ENCODE data around the gene SYNPO2.
"Not testable (repeated sequence)": the region's sequence is repeated elsewhere in the genome, so short reads cannot be mapped to it uniquely, and the experiment has no call there.

Gene SYNPO2

DNA sequence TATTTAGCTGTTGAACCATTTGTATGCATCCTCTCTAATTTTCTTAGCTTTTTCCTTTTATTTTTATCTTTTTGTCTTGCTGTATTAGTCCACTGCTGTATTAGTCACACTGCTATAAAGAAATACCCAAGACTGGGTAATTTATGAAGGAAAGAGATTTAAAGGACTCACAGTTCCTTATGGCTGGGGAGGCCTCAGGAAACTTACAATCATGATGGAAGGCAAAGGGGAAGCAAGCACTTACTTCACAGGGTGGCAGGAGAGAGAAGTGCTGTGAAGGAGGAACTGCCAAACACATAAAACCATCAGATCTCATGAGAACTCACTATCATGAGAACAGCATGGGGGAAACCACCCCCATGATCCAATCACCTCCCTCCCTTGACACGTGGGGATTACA lies 114.3 kb downstream of the SYNPO2 start:
- DNase-seq, result not testable (repeated sequence)

DNA sequence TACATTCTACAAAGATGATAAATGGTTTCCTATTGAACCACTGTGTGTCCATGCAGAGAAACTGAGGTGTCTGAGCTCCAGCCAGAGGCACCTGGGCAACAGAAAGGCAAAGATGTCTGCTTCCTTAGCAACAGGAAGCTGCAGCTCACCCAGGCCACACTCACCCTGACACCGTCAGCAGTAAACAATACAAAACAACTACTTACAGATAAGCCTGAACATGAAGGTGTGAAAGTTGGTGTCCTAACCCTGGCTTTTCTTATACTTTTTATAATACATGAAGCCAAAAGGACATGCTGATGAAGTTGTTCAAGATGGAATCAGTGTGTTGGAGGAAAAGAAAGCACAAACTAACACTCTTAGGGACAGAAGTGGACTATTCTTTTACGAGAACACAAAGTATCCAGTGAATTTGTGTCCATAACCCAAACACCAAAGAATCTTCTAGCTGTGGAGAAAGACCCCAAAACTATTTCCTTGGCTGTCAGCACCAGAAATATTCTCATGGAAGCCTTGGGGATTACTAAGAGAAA lies 117.3 kb downstream of the SYNPO2 start:
- no peak for DNase-seq

DNA sequence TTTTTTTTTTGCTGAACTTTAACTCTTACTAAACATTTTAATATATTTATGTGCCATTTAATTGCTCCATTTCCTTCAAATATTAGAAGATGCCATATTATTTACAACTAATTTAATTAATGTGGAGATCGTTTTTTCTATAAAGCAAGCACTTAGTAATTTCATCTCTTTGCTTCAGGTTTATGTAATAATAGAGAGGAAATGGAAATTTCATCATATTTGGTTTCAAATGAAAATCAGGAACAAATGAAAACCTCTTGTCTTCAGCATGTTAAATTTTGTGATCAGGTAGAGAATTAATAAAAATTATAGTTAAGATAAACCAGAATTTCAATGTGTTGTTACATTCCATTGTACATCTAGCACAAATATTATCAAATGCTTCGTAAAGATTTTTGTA lies 120.1 kb downstream of the SYNPO2 start:
- DNase-seq, result no peak

DNA sequence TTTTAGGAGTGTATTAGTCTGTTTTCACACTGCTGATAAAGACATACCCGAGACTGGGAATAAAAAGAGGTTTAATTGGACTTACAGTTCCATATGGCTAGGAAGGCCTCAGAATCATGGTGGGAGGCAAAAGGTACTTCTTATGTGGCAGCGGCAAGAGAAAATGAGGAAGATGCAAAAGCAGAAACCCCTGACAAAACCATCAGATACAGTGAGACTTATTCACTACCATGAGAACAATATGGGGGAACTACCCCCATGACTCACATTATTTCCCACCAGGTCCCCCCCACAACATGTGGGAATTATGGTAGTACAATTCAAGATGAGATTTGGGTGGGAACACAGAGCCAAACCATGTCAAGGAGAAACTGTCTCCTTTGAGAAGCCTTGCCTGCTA lies 121.6 kb downstream of the SYNPO2 start:
- DNase-seq, result not testable (repeated sequence)

DNA sequence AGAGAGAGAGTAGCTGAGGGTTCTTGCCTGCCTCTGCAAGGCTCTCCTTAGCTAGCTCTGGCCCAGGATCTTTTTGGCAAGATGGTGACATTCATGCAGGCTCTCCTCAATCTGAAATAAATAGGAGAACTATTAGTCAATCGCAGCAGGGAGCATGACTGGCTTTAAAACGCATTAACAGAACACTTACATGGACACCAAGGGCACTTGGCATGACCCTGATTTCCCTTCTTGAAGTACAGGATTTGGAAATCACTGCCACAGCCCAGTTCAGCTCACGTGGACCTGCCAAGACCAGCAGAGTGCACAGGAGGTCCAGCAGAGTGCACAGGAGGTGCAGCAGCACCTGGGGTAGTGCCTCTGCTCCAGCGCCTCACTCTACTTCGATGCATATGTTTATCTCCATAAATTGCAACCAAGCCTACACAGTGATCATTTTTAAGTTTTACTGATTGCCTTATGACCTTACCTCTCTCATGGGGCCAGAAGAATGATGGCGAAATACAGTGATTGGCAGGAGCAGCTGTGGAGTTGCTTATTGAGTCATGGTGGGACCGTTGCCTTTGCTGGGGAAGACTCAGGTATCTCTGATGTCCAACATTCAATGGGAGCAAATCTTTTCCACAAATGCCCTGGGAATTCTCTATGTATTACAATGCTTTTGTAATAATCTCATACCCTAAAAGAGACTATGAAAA lies 122.4 kb downstream of the SYNPO2 start:
- DNase-seq, result no peak

DNA sequence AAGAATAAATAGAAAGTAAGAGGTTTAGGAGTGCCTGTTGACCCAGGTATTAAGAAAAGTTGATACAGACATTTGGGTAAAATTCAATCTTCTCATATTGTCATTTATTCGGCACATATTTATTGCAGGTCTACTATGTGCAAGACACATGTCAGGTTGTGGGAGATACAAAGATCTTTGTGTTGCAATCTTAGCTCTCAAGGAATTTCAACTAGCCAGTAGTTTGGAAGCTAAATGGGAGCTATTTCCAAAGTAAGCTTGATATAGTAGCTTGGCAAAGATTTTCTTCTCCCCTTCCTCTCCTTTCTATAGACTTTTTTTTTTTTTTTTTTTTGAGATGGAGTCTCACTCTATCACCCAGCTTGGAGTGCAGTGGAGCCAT lies 122.9 kb downstream of the SYNPO2 start:
- DNase-seq, result no peak

DNA sequence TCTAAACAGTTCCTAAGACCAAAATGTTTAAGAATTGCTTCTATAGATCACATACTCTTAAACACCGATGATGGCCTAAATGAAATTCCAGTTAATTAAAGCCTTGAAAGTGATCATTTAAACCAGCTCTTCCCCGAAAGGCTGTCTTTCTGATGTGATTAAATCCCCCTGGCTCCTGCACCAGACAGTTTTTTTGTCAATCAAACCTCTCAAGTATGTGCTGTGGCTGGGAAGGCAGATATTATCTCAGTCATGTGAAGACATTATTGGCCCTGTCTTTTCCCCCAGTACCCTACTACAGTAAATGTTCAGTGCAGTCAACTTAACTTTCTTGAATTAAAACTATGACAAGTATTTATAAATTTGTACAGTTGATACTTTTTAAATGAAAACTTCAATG lies 126.0 kb downstream of the SYNPO2 start:
- DNase-seq, result no peak

DNA sequence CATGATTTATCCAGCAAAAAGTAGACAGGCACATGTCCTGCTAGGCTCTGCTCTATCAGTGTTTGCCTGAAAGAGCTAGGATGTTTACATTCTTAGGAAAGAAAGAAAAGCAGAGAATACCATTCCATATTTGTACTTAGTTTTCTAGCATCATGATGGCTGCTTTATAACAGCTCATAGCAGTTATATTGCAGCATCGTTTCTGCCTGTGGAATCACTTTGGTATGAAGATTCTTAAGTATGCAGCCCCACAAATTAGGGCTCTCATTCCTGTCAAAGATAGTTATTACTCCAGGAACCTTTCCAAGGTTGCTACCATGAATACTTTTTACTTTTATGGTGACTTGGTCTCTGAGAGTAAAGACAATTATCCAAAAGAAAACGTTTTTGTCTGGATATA lies 128.0 kb downstream of the SYNPO2 start:
- no peak for DNase-seq

DNA sequence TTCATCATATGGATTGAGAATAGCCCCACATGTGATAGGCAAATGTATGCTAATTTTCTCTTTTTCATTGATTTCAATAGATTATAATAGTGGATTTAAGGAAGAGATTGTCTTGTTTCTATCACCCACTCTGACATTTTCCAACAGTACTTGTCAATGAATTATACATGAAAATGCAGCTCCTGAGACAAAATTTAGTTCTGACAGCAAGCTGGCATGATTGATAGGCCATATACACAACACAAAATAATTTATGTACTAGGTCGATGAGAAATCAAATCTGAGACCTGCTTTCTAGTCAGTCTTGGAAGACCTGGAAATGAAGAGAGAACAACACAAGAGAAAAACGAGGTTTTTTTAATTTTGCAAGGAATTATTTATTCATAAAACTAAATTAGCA lies 129.0 kb downstream of the SYNPO2 start:
- DNase-seq, result no peak

DNA sequence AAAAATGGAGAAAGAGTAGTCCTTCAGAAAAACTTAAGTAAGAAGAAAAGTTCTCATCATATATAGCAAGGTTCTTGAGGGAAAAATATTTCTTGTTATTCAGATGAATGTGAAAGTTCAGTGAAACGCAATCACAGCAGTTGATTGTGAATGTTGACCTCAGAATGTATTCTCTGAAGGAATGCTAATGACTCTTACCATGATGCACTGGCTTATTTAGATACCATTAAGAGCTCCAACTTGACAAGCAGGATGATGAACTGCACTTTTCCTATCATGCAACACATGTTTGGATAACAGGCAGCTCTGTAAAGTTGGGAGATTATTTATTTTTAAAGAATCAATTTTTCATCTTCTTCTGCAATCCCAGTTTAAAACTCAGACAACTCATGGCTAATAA lies 131.5 kb downstream of the SYNPO2 start:
- DNase-seq, result no peak

DNA sequence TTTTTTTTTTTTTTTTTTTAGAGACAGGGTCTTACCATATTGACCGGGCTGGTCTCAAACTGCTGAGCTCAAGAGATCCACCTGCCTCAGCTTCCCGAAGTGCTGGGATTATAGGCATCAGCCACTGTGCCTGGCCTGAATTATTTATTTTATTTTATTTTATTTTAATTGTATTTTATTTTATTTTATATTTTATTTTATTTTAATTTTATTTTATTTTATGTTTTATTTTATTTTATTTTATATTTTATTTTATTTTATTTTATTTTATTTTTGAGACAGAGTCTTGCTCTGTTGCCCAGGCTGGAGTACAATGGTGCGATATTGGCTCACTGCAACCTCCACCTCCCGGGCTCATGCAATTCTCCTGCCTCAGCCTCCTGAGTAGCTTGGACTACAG lies 133.9 kb downstream of the SYNPO2 start:
- not testable (repeated sequence) for DNase-seq

DNA sequence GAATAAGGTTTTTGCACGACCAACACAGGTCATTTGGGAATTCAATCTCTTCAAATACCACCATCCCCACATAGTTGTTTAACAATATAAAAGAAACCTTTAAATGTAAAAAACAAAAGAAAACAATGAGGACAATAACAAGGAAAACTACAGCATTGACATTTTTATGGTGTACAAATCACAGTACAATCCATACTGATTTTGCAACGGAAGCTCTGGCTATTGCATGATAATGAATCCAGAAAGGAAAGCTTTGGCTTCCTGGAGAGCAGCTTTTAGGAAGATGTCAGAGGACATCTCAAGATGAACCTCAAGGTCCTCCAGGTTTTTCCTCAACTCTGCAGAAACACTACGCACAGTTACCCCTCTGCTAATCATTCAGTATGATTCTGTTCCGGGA lies 135.4 kb downstream of the SYNPO2 start:
- DNase-seq, result no peak

DNA sequence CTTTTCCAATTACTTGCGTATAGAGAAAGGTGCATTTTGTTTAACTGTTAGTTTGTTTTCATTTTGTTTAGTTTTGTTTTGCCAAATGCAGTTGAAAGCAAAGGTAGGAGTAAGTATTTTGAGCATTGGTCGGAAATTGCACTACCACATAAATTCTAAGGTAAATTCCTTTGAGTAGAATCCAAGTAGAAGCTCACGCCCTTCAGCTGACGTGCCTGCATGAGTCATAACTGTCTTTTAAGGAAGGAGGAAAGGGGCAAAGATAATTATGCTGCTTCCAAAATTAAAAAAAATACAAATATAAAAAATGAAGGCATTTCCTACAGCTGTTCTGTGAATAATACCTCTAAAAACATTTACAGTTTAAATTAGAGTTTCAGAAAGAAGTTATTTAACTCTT lies 136.8 kb downstream of the SYNPO2 start:
- DNase-seq, result no peak

DNA sequence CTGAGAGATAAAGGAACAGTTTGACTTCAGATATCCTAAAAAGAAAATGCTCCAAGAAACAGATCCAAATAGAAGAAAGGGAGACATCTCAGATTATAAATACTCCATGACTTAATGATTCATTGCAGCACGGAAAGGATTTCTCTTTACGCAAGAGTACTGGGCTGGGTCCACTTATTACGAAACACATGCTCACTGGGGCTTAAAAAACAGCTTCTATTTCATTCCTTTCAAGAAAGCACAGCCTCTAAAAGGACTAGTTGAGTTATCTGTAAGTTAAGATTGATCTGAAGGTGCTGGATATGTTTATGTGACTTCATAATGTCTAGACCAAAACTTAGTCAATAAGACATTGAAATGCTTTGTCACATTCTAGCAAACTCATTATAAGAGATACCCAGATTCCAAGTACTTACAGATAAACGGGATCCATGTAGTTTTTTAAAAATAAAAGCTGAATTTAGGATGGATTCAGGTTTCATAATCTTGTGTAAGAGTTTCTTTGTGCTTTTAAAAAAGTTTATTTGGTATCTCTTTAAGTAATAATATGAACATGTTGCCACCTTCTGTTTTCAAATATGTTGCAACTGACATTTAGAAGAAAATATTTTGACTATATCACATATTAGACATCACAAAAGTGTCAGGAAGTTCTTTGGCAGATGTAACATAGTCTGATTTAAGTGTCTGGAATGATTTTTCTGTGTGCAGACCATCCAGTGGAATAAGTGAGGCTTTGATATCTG lies 137.4 kb downstream of the SYNPO2 start:
- no peak for DNase-seq

DNA sequence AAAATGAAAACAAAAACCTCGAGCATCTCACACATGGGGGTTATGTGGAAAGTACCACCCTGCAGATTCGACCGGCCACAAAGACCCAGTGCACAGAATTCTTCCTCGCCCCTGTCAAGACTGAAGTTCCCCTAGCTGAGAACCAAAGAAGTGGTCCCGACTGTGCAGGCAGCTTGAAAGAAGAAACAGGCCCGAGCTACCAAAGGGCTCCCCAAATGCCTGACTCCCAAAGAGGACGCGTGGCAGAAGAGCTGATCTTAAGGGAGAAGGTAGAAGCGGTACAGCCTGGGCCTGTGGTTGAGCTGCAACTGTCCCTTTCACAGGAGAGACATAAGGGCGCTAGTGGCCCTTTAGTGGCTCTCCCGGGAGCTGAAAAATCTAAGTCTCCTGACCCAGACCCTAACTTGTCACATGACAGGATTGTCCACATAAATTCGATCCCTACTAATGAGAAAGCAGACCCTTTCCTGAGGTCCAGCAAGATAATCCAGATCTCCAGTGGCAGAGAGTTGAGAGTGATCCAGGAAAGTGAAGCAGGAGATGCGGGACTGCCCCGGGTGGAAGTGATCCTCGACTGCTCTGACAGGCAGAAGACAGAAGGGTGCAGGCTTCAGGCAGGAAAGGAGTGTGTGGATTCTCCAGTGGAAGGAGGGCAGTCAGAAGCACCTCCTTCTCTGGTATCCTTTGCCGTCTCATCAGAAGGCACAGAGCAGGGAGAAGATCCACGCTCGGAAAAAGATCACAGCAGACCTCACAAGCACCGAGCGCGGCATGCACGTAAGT lies 138.2 kb downstream of the SYNPO2 start:
- DNase-seq, result no peak

DNA sequence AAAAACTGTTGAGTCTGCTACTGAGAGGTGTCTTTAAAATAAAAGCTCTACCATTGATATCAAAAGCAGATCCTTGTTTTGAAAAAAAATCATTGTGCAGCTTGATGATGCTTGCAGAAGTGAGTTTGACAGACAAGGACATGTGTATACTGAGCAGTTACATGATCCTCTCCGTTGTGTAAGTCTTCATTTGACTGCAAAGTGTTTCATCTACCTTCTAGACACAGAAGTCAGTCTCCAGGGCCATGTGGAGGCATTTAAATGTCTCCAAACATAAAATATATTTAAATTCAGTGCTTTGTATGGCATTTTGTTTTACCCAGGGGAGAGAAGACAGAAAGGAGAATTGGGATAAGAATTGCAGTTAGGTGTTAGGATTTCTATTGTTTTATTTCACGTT lies 139.2 kb downstream of the SYNPO2 start:
- DNase-seq, result no peak

DNA sequence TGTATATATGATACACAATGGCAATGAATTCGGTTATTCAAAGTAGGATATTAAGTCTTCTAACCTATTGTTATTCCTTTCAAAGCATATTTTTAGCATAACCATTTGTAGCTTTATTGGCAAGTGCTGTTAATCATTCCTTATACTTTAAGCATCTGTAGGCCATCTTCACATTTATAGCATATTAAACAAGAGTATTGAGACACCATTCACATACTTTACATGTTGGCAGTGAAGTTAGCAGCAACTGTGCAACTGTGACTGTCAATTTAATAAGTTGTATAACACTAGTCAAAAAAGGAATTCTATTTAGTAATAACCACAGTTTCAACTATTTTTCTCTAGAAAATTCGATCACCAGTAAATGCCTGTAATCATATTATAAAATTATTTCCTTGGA lies 139.6 kb downstream of the SYNPO2 start:
- DNase-seq, result no peak

DNA sequence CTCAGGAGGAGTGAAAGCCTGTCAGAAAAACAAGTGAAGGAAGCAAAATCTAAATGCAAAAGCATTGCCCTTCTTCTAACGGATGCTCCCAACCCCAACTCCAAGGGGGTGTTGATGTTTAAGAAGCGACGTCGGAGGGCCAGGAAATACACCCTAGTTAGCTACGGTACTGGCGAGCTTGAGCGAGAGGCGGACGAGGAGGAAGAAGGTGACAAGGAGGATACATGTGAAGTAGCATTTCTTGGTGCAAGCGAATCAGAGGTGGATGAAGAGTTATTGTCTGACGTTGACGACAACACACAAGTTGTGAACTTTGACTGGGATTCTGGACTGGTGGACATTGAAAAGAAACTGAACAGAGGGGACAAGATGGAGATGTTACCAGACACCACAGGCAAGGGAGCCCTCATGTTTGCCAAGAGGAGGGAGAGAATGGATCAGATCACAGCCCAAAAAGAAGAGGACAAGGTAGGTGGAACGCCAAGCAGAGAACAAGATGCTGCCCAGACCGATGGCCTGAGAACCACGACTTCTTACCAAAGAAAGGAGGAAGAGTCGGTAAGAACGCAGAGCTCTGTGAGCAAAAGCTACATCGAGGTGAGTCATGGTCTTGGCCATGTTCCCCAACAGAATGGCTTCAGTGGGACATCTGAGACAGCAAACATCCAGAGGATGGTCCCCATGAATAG lies 141.3 kb downstream of the SYNPO2 start:
- no peak for DNase-seq

DNA sequence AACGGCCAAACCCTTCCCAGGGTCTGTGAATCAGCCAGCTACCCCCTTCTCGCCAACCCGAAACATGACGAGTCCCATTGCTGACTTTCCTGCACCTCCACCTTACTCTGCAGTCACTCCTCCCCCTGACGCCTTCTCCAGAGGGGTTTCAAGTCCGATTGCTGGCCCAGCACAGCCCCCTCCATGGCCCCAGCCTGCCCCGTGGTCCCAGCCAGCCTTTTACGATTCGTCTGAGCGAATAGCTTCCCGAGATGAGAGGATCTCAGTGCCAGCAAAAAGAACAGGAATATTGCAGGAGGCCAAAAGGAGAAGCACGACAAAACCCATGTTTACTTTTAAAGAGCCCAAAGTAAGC lies 141.9 kb downstream of the SYNPO2 start:
- DNase-seq, result no peak

DNA sequence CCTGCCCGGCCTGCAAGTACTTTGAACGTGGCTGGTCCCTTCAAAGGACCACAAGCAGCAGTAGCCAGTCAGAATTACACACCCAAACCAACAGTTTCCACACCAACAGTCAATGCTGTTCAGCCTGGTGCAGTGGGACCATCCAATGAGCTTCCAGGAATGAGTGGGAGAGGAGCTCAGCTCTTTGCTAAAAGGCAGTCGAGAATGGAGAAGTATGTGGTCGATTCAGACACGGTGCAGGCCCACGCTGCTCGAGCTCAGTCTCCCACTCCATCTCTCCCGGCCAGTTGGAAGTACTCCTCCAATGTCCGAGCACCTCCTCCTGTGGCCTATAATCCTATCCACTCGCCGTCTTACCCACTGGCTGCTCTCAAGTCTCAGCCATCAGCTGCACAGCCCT lies 142.6 kb downstream of the SYNPO2 start:
- DNase-seq, result no peak

DNA sequence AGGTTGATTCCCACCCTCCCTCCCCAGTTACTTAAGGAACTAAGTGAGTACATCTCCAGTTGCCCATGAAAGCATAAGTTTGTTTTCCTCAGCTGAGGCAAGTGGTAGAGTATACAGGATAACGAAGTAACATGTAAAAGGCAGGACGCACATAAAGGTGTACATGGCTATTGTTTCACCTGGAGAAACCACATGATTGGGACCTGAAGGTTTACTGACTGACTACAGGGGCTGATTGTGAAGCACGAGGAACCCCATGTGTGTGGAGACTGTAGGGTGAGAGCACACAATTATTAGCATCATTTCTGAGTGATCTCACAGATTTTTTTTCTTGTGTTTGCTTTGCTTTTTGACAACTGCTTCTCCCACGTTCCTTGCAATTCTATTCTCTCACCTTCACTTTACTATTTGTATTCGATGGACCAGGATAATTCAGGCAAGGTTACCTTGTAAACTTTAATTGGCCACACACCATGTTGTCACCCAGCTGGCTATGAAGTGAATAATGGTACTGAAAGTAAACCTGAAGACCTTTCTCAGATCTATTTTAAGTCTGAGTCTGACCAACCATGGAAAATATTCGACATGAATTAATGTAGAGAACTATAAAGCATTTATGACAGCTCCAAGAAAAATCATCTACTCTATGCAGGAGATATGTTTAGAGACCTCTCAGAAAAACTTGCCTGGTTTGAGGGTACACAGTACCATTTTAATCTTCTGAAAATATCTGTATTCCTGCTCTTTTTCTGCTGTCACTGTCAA lies 144.4 kb downstream of the SYNPO2 start:
- DNase-seq, result no peak

DNA sequence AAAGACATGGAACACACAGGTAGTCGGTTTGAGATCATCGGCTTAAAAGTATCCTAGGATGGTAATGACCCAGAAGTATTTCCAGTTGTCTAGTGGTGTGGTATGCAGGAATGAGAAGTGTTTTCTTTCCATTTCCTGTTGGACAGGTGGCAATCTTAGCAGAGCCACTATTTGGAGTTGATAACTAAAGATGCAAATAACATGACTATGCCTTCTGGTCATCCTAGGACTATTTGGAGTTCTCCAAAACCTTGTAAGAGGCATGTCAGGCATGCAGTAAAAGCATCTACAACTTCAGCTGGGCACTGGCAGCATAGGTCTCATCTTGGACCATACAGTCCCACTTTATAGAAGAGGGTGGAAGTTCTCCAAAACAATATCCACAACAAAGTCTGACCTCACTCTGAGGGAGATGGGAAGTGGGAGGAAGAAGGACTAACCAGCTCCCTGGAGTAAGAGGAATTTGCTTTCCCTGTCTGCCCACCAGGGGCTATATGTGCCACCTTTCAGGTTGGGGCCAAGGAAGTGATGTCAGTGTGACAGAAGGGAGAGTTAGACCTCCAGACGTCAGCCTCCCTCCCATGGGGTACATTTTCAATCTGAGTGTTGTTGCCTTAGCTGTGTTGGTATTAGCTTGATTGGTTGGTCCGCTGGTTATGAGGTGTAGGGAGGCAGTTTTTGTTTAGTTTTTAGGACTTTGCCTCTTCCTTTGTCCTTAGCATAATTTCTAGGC lies 145.8 kb downstream of the SYNPO2 start:
- no peak for DNase-seq

All from NK-92 treated with Interleukin-12 subunit alpha and Interleukin-12 subunit beta, amount 100 ng/mL, for 24 hours (cell line).